C4-2B (cell line): Measurements from ENCODE around the gene NOC2L.

ENCODE experiments used
- ZFX ChIP-seq: fragments of 450-650 bp; IDR thresholded peaks from 2 replicates; pipeline ENCODE4 v1.6.1; 2017
- TF ChIP-seq, protein P1 (sequence below): fragments of 450-650 bp; conservative IDR thresholded peaks from 2 replicates; pipeline ENCODE4 v1.5.1; 2017; ENCODE audit warnings: mild to moderate bottlenecking

- TF ChIP-seq, protein P1, sequence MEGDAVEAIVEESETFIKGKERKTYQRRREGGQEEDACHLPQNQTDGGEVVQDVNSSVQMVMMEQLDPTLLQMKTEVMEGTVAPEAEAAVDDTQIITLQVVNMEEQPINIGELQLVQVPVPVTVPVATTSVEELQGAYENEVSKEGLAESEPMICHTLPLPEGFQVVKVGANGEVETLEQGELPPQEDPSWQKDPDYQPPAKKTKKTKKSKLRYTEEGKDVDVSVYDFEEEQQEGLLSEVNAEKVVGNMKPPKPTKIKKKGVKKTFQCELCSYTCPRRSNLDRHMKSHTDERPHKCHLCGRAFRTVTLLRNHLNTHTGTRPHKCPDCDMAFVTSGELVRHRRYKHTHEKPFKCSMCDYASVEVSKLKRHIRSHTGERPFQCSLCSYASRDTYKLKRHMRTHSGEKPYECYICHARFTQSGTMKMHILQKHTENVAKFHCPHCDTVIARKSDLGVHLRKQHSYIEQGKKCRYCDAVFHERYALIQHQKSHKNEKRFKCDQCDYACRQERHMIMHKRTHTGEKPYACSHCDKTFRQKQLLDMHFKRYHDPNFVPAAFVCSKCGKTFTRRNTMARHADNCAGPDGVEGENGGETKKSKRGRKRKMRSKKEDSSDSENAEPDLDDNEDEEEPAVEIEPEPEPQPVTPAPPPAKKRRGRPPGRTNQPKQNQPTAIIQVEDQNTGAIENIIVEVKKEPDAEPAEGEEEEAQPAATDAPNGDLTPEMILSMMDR: no peak
- TF ChIP-seq ZFX: no peak
Observed at GRCh38 chr1:952603-953002, 6.5 kb downstream of the NOC2L start.
